ENCODE data around the gene PACRG.

The PACRG gene

DNA sequence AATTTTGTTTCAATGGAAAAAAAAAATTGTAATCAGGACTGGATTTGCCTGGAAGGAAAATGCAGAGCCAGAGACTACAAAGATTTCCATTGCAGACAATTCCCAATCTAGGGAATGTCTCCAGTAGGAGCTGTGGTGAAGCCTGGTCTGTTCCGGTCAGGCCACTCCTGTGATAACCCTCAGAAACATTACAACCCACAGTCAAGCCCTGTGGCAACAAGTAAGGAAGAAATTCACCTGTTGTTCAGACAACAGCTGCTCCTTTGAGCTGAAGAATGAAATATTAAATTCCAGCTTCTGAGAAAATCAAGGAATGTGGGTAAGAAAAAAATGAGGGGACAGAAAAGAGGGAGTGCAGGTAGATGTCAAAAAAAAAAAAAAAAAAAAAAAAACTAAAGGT is 8.2 kb upstream of the PACRG start:
- ATAC-seq (ENCODE audit: low read depth), result no peak
- Mint-ChIP-seq H3K36me3 (peaks cover 5% of the 10 kb centered on the region), H3K4me3 (no peak overlapping the region), H3K27ac (no peak overlapping the region), H3K4me1 (peaks cover 3% of the 10 kb centered on the region), H3K9me3 (peaks cover 7% of the 10 kb centered on the region), H3K27me3 (no peaks in the 10 kb centered on the region)
- DNase-seq (ENCODE audit: low spot score in 2 of 2), result no peak

DNA sequence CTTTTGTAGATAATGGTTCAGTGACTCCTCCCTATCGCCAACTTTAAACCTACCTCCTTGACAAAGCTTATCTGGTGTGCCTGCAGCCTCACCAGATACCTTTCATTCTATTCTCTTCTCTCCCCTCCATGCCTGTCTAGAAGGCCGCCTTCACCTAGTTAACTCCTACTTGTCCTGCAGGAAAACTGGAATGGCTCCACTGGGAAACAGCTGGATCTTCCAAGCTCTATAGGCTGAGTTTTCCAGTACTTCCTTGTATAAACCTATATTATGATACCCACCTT is 6.4 kb upstream of the PACRG start:
- Mint-ChIP-seq H3K27ac (no peak overlapping the region), H3K9me3 (peaks cover 7% of the 10 kb centered on the region), H3K27me3 (no peaks in the 10 kb centered on the region), H3K36me3 (peaks cover 5% of the 10 kb centered on the region), H3K4me1 (peaks cover 3% of the 10 kb centered on the region), H3K4me3 (no peak overlapping the region)
- ATAC-seq (ENCODE audit: low read depth), result no peak
- no peak for DNase-seq (ENCODE audit: low spot score in 2 of 2)

DNA sequence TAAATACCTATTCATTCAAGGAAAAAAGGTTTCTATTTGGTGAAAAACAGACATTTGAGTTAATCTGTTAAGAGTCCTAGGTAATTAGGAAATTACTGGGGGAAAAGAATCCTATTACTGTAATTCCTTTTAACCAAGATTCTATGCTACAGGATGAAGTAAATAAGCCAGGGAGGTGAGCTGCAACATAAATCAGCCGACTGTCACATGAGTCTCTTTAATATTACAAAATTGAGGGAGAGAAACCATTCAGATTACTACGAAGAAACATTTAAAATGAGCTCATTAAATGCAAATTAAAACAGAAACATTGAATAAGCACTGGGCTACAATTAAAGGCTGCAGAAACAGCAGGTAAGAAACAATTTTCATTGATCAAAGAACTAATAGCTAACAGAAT is 5.5 kb upstream of the PACRG start:
- ATAC-seq (ENCODE audit: low read depth) (no peak), DNase-seq (ENCODE audit: low spot score in 2 of 2) (no peak)
- H3K4me1 Mint-ChIP-seq, result peaks cover 8% of the 10 kb centered on the region
- no peaks in the 10 kb centered on the region for H3K27me3 Mint-ChIP-seq
- H3K4me3 Mint-ChIP-seq, result no peak overlapping the region
- peaks cover 2% of the 10 kb centered on the region for H3K36me3 Mint-ChIP-seq
- H3K27ac Mint-ChIP-seq, result no peak overlapping the region
- peaks cover 6% of the 10 kb centered on the region for H3K9me3 Mint-ChIP-seq

DNA sequence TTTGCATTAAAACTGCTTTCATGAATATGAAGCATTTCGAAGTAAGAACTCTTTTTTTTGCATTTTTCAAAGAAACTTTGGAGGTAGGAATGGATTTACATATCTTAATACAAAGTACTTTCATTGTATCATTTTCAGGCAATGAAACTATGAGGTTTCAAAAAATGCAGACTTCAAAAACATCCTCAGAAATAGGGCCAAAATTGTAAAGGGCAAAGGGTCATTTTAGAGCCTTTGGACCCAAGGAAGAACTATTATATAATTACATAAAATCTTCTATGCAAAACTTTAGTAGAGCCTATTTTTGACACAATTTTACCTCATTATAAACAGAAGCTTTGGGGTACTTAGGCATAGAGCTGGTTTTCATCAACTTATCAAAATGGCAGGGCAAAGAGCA is 5.1 kb upstream of the PACRG start:
- Mint-ChIP-seq H3K4me1 (peaks cover 8% of the 10 kb centered on the region), H3K27ac (no peak overlapping the region), H3K36me3 (peaks cover 2% of the 10 kb centered on the region), H3K4me3 (no peak overlapping the region), H3K9me3 (peaks cover 6% of the 10 kb centered on the region), H3K27me3 (no peaks in the 10 kb centered on the region)
- ATAC-seq (ENCODE audit: low read depth) (no peak), DNase-seq (ENCODE audit: low spot score in 2 of 2) (no peak)

DNA sequence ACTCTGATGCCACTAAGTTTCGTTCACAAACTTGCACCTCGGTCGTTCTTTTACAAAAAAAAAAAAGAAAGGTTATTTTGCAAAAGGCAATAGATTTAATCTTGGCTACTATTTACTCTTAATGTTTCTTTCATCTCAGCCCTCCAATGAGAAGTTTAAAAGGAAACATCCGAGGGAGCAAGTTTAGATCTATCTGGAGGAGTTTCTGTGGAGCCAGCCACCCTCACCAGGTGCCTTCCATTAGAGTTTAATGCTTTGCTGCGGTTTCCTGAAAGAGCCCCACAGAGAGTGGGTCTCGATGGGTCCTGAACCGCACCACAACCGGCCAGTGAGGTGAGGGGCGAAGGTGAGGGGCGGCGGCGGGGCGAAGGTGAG is 840 bp upstream of the PACRG start:
- DNase-seq (ENCODE audit: low spot score in 2 of 2) (no peak), ATAC-seq (ENCODE audit: low read depth) (peak; percentile 5)
- H3K27ac Mint-ChIP-seq, result peak overlapping the region; percentile 97
- H3K27me3 Mint-ChIP-seq, result no peaks in the 10 kb centered on the region
- no peaks in the 10 kb centered on the region for H3K36me3 Mint-ChIP-seq
- H3K9me3 Mint-ChIP-seq, result no peaks in the 10 kb centered on the region
- peak overlapping the region; percentile 100 for H3K4me3 Mint-ChIP-seq
- H3K4me1 Mint-ChIP-seq, result peaks cover 8% of the 10 kb centered on the region

DNA sequence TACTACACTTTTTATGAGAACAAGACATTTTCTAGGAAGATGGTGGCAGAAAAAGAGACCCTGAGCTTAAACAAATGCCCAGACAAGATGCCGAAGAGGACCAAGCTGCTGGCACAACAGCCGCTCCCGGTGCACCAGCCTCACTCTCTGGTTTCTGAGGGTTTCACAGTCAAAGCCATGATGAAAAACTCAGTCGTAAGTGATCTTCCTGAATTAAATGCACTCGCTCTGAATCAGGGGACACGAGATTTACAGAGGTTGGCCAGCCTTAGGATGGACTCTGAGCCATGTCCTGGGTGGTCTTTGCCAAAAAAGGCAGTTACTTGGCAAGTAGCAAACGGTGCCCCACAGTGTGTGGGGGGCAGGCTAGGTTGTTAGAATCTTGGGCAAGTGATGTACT is 423 bp downstream of the PACRG start:
- Mint-ChIP-seq H3K27ac (peak overlapping the region; percentile 97), H3K4me3 (peak overlapping the region; percentile 100), H3K9me3 (no peaks in the 10 kb centered on the region), H3K27me3 (no peaks in the 10 kb centered on the region), H3K4me1 (peaks cover 8% of the 10 kb centered on the region), H3K36me3 (no peaks in the 10 kb centered on the region)
- DNase-seq (ENCODE audit: low spot score in 2 of 2) (no peak), ATAC-seq (ENCODE audit: low read depth) (no peak)

DNA sequence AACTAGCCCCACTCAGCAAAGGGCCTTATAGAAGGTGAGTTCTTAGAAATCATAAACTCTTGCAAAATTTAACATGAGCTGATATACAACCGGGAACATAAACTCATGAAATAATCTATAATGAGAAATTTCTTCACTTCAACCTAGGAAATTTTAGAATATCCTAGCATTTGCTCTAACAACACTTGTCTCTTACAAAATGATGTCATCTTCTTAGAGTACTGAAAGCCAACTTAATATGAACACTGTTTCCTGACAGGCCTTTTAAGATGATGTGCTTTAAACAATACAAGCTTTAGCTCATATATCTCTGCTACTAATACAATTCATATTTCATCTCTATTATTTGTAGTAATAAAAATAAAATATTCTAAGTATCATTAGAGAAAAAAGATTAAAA is 932 bp downstream of the PACRG start:
- ATAC-seq (ENCODE audit: low read depth) (no peak), DNase-seq (ENCODE audit: low spot score in 2 of 2) (no peak)
- Mint-ChIP-seq H3K27ac (peak overlapping the region; percentile 97), H3K36me3 (no peaks in the 10 kb centered on the region), H3K4me3 (no peak overlapping the region), H3K27me3 (no peaks in the 10 kb centered on the region), H3K4me1 (peaks cover 8% of the 10 kb centered on the region), H3K9me3 (no peaks in the 10 kb centered on the region)

DNA sequence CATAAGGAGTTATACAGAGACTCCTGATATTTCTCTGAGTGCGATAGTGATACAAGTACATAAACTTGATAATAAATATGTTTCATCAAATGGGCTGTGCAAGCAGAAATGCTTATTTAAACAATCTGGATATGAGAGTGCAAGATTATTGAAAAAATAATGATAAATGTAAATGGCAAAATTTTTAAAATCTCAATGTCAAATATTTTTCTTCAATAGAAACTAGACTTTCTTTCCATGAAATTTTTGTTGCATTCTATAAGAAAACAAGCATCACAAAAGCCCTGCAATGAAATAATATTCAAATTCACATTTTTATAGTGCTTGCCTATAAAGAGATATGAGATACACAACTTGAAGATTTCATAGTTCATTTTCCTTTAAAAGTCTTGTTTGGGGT is 2.7 kb downstream of the PACRG start:
- H3K36me3 Mint-ChIP-seq, result no peaks in the 10 kb centered on the region
- no peaks in the 10 kb centered on the region for H3K9me3 Mint-ChIP-seq
- no peaks in the 10 kb centered on the region for H3K27me3 Mint-ChIP-seq
- H3K27ac Mint-ChIP-seq, result peak overlapping the region; percentile 97
- no peak for DNase-seq (ENCODE audit: low spot score in 2 of 2)
- ATAC-seq (ENCODE audit: low read depth), result no peak
- H3K4me3 Mint-ChIP-seq, result no peak overlapping the region
- H3K4me1 Mint-ChIP-seq, result peaks cover 8% of the 10 kb centered on the region

DNA sequence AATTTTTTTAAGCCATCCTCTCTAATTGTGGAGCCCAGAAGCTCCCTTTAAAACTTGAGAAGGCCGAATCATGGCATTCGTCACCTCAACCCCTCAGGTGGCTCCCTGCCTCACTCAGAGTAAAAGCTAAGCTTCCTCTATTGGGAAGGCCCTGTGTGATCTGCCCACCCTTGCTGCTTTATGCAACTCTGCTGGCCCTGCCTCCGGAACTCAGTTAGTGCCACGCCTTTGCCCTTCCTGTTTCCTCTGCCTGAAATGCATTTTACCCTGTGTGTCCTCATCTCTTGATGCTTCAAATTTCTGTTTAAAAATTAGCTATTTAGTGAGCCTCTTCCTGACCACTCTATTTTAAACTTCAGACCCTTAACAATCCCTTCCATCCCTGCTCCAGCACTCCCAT is 5.7 kb downstream of the PACRG start:
- H3K27me3 Mint-ChIP-seq, result no peaks in the 10 kb centered on the region
- H3K9me3 Mint-ChIP-seq, result no peaks in the 10 kb centered on the region
- no peak overlapping the region for H3K27ac Mint-ChIP-seq
- no peak overlapping the region for H3K4me3 Mint-ChIP-seq
- DNase-seq (ENCODE audit: low spot score in 2 of 2), result no peak
- H3K36me3 Mint-ChIP-seq, result no peaks in the 10 kb centered on the region
- no peak for ATAC-seq (ENCODE audit: low read depth)
- H3K4me1 Mint-ChIP-seq, result no peaks in the 10 kb centered on the region

DNA sequence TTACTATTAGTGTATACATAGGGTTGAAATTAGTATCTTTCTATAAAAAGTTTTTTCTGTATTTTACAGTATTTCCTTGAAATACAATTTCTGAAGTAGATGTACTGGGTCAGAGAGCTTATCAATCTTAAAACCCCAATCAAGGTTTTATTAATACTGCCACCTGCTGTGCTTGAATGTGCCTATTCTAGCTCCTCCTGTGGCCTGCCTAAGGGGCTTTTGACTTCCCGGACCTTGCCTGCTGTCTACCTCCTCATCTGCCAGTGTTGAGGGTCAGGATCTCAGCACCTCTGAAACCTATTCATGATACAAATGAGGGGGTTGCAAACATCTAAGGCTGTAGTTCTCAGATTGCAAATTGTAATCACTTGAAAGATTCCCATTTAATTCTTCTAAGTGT is 9.2 kb downstream of the PACRG start:
- DNase-seq (ENCODE audit: low spot score in 2 of 2) (no peak), ATAC-seq (ENCODE audit: low read depth) (no peak)
- no peak overlapping the region for H3K4me3 Mint-ChIP-seq
- H3K4me1 Mint-ChIP-seq, result no peaks in the 10 kb centered on the region
- H3K9me3 Mint-ChIP-seq, result no peaks in the 10 kb centered on the region
- no peak overlapping the region for H3K27ac Mint-ChIP-seq
- H3K27me3 Mint-ChIP-seq, result no peaks in the 10 kb centered on the region
- H3K36me3 Mint-ChIP-seq, result no peaks in the 10 kb centered on the region

DNA sequence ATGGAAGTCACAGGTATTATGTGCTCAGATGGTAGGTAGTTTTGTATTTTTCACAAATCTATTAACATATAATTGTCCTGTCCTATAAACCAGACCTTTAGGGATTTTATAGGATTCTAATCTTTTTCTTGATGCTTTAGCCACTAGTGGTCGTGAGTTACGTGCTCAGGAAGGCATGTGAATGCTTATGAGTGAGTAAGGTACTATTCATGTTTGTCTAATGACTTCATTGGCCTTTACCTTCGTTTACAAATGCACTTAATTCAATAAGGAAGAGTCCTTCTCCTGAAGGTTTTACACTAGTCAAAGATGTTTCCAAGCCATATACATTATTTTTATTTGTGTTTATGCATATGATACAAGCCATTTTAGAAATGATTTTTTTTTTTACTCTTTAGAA is 23.0 kb downstream of the PACRG start:
- ATAC-seq (ENCODE audit: low read depth), result no peak
- H3K4me3 Mint-ChIP-seq, result no peak overlapping the region
- no peaks in the 10 kb centered on the region for H3K4me1 Mint-ChIP-seq
- no peak overlapping the region for H3K27ac Mint-ChIP-seq
- H3K36me3 Mint-ChIP-seq, result no peaks in the 10 kb centered on the region
- DNase-seq (ENCODE audit: low spot score in 2 of 2), result no peak
- H3K9me3 Mint-ChIP-seq, result no peaks in the 10 kb centered on the region
- no peaks in the 10 kb centered on the region for H3K27me3 Mint-ChIP-seq

DNA sequence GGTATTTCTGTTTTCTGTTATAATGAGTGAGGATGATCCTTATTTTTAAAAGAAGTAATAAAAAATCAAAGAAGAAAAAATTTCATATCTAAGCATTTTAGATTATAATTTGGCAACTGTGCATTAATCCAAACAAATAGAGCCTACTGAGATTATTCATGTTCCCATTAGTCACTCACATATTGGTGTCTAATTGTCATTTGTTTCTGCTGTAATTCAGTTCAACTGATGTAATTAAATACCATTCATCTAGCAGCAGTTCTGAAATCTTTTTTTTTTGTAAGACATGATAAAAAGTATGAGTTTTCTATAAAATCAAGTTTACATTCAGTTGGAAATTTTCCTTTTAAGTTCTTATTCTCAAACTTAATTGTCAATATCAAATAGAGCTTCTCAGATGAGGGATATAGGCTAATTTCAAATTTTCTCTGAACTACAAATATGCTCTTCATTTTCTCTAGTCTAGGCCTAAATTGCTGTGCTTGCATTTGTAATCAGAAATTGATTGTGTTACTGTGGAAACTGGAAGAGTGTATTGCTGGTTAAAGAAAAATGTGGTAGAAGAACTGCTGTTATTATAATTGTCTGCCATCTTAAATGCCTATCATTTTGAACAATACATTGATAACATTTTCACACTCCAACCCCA is 23.6 kb downstream of the PACRG start:
- Mint-ChIP-seq H3K4me1 (no peaks in the 10 kb centered on the region), H3K9me3 (no peaks in the 10 kb centered on the region), H3K27ac (no peak overlapping the region), H3K36me3 (no peaks in the 10 kb centered on the region), H3K27me3 (no peaks in the 10 kb centered on the region), H3K4me3 (no peak overlapping the region)
- no peak for ATAC-seq (ENCODE audit: low read depth)
- DNase-seq (ENCODE audit: low spot score in 2 of 2), result no peak

DNA sequence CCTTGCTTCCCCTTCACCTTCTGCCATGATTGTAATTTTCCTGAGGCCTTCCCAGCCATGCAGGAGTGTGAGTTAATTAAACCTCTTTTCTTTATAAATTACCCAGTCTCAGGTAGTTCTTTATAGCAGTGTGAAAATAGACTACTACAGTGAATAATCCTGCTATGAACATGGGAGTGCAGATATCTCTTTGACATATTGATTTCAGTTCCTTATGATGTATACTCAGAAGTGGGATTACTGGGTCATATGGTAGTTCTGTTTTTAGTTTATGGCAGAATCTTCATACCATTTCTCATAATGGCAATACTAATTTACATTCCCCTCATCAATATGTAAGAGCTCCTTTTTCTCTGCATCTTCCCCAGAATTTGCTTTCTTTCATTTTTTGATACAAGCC is 26.0 kb downstream of the PACRG start:
- ATAC-seq (ENCODE audit: low read depth), result no peak
- no peaks in the 10 kb centered on the region for H3K27me3 Mint-ChIP-seq

DNA sequence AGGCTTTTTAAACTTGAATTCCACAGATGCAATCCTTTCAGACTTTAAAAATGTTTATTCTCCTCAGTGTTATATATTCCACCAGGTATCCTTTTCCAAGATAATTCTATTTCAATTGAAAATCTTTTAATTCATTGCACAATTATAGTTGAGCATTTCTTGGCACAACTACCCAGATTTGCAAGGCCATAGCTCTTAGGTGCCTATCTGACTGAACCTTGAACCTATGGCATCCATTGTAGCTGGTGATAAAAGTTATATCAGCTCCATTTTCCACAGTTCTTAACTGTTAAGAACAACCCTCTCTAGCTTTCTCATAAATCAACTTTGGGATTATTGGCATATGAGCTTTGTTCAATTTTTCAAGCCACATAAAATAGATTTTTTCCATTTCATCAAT is 42.4 kb downstream of the PACRG start:
- no peaks in the 10 kb centered on the region for H3K4me1 Mint-ChIP-seq
- H3K9me3 Mint-ChIP-seq, result peaks cover 1% of the 10 kb centered on the region
- H3K36me3 Mint-ChIP-seq, result no peaks in the 10 kb centered on the region
- DNase-seq (ENCODE audit: low spot score in 2 of 2) (no peak), ATAC-seq (ENCODE audit: low read depth) (no peak)
- no peak overlapping the region for H3K27ac Mint-ChIP-seq
- H3K27me3 Mint-ChIP-seq, result no peaks in the 10 kb centered on the region
- no peak overlapping the region for H3K4me3 Mint-ChIP-seq

More for the DNA sequence above, 26.0 kb downstream of the PACRG start:
- Mint-ChIP-seq H3K4me1 (no peaks in the 10 kb centered on the region), H3K36me3 (no peaks in the 10 kb centered on the region), H3K27ac (no peak overlapping the region), H3K4me3 (no peak overlapping the region), H3K9me3 (no peaks in the 10 kb centered on the region)
- no peak for DNase-seq (ENCODE audit: low spot score in 2 of 2)

DNA sequence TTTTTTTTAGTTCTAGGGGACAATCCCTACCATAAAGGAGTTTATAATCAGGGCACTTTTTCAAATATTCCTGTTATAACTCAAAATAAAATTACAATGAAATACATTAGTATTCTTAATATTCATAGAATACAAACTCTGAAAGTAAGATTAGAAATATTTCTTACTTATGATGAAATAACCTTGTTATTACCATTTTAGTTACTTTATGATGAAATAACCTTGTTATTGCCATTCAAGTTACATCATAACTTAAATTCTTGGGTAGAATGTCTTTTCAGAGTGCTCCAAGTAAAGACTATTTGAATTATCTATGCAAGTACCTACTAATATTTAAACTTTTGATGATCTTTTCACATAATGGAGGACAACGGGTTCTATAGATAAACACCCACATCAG is 43.2 kb downstream of the PACRG start:
- Mint-ChIP-seq H3K9me3 (peaks cover 1% of the 10 kb centered on the region), H3K36me3 (no peaks in the 10 kb centered on the region), H3K4me1 (no peaks in the 10 kb centered on the region), H3K27me3 (no peaks in the 10 kb centered on the region), H3K4me3 (no peak overlapping the region), H3K27ac (no peak overlapping the region)
- ATAC-seq (ENCODE audit: low read depth) (no peak), DNase-seq (ENCODE audit: low spot score in 2 of 2) (no peak)

DNA sequence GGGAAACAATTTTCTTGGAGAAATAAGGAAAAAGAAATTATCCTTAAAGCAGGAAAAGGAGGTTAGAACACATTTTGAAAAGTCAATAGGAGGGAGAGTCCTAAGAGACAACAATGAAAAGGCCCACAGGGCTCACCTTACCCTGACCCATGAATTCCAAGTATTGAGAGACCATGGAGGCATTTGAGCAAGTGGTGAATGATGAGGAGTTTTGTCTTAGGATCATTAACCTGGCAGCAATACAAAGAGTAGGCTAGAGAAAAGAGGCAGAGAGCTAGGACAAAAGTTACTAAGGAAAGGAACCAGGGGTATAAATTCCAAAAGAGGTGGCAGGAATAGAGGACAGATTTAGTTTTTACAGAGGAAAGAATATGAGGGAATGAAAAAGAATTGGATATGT is 44.7 kb downstream of the PACRG start:
- Mint-ChIP-seq H3K9me3 (peaks cover 1% of the 10 kb centered on the region), H3K4me3 (no peak overlapping the region), H3K27ac (no peak overlapping the region), H3K36me3 (no peaks in the 10 kb centered on the region), H3K4me1 (no peaks in the 10 kb centered on the region), H3K27me3 (no peaks in the 10 kb centered on the region)
- no peak for DNase-seq (ENCODE audit: low spot score in 2 of 2)
- ATAC-seq (ENCODE audit: low read depth), result no peak

Data from memory B cell (primary cell).